GM18873 (cell line): ENCODE results near the gene LRP8.

Experiments
- ATAC-seq: cut with Tn5 transposase; IDR thresholded peaks from one replicate; pipeline ENCODE4 v1.9.1; 2021; ENCODE audit warnings: mild to moderate bottlenecking, moderate library complexity, moderate number of reproducible peaks; ENCODE audit not compliant: unreplicated experiment, low FRiP score

Gene LRP8

GRCh38 chr1:53195246-53196016 lies 132.4 kb downstream of the LRP8 start:
- no peak for ATAC-seq
